Measurements from ENCODE around the gene NPPB.

- TF ChIP-seq CTCF (IDR thresholded peaks at IDR 0.05; ENCODE audit: low read length) = no peak
- TF ChIP-seq EZH2 (IDR thresholded peaks at IDR 0.05; ENCODE audit: borderline replicate concordance, low read length) = no peak
Measured at GRCh38 chr1:11862890-11863289, 4.1 kb upstream of the NPPB start.

Data from OCI-LY1 (cell line).